Lower lobe of right lung (tissue), 2 donors: ENCODE data around the gene CSMD2. TPM values are rescaled to one million over a fixed set of nuclear protein-coding genes. Genes with fewer than 3 reads are reported as not detected.

ENCODE experiments used
- ATAC-seq, 2 donors: fragments of 200-7000 bp; cut with Tn5 transposase; one replicate each; pipeline ENCODE4 v1.9.1; 2020 to 2022; ENCODE audit warnings: mild to moderate bottlenecking in 2 of 2, moderate library complexity in 2 of 2
- DNase-seq: peaks from one replicate; pipeline ENCODE4 v3.0.0-alpha.2; 2020
- H3K27ac ChIP-seq: fragments of 200-600 bp; one replicate; pipeline ENCODE4 v1.8.0; 2022
- H3K27me3 ChIP-seq: fragments of 200-600 bp; one replicate; pipeline ENCODE4 v1.8.0; 2022; ENCODE audit warnings: low read depth
- H3K36me3 ChIP-seq: fragments of 200-600 bp; one replicate; pipeline ENCODE4 v1.8.0; 2022; ENCODE audit warnings: mild to moderate bottlenecking
- H3K4me1 ChIP-seq: fragments of 200-600 bp; one replicate; pipeline ENCODE4 v1.8.0; 2022
- H3K4me3 ChIP-seq: fragments of 200-600 bp; one replicate; pipeline ENCODE4 v1.8.0; 2022; ENCODE audit warnings: mild to moderate bottlenecking
- H3K9me3 ChIP-seq: fragments of 200-600 bp; one replicate; pipeline ENCODE4 v1.8.0; 2022
- intact Hi-C: fragments of 100-400 bp; cut with DNase I; formaldehyde crosslinking; loops from one replicate; pipeline ENCODE4 v1.11.0; 2022
- total RNA-seq: library from RNA; stranded (reverse); fragmentation: NEBNext Ultra II Directional; extraction: Animal tissue kit (Norgen Biotek cat#: 25700); gene quantifications from one replicate; pipeline ENCODE4 v1.2.1, GENCODE V29; 2021
- TF ChIP-seq, protein P1 (sequence below): fragments of 200-600 bp; IDR thresholded peaks from one replicate; pipeline ENCODE4 v1.8.0; 2022; ENCODE audit warnings: antibody characterized with exemption, mild to moderate bottlenecking
- donor health status: DM: no; HTN: yes; CAD: no; lungs with severe emphysema.

Gene CSMD2
- total RNA-seq, 1 donor from 2014 or later, result 1.1 TPM

DNA sequence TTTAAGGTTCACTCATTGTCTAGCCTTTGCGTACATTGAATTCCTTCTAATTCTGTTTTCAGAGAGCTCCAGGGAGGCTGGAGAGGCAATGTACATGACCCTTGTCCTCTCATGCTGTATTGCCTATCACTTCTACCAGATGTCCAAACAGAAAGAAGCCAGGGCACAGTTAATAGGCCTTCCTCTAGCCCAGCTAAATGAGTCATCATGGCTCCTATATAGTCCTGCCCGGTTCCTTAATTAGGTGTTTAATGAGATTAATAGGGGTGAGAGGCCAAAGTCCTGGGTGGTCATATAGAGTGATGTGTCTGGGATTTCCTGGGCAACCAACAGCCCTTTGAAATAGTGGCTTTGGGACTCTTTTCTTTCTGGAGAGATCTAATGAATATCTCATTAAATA is 616.3 kb downstream of the CSMD2 start:
- Histone ChIP-seq H3K36me3 (no peaks in the 10 kb centered on the region), H3K9me3 (peaks cover 13% of the 10 kb centered on the region), H3K27ac (no peak overlapping the region), H3K4me3 (no peak overlapping the region), H3K27me3 (no peaks in the 10 kb centered on the region), H3K4me1 (no peaks in the 10 kb centered on the region)
- ATAC-seq (no peak), DNase-seq (no peak)
- intact Hi-C loops, result no loop called here
- TF ChIP-seq, protein P1, sequence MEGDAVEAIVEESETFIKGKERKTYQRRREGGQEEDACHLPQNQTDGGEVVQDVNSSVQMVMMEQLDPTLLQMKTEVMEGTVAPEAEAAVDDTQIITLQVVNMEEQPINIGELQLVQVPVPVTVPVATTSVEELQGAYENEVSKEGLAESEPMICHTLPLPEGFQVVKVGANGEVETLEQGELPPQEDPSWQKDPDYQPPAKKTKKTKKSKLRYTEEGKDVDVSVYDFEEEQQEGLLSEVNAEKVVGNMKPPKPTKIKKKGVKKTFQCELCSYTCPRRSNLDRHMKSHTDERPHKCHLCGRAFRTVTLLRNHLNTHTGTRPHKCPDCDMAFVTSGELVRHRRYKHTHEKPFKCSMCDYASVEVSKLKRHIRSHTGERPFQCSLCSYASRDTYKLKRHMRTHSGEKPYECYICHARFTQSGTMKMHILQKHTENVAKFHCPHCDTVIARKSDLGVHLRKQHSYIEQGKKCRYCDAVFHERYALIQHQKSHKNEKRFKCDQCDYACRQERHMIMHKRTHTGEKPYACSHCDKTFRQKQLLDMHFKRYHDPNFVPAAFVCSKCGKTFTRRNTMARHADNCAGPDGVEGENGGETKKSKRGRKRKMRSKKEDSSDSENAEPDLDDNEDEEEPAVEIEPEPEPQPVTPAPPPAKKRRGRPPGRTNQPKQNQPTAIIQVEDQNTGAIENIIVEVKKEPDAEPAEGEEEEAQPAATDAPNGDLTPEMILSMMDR, result no peak

DNA sequence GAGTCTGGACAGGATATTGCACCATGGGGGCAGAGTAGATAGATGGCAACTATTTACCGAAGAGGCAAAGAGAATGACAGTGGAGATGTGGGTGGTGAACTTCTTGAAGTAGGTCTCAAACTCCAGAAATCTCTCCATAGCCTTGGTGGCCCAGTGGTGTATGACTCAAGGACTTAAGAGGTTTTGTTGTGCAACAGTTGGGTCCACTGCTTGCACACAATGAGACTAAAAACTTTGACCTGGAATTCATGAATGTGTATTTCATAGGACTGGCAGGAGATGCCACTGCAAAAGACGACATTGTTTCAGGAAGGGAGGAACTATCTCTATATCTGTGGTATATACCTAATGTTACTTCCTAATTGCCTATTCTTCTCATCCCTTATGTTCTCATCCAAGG is 616.7 kb downstream of the CSMD2 start:
- no peak overlapping the region for H3K27ac ChIP-seq
- no peaks in the 10 kb centered on the region for H3K36me3 ChIP-seq
- no peaks in the 10 kb centered on the region for H3K27me3 ChIP-seq
- TF ChIP-seq, protein P1, result no peak
- H3K4me1 ChIP-seq, result no peaks in the 10 kb centered on the region
- peaks cover 13% of the 10 kb centered on the region for H3K9me3 ChIP-seq
- no peak for ATAC-seq
- DNase-seq, result no peak
- intact Hi-C loops, result no loop called here
- H3K4me3 ChIP-seq, result no peak overlapping the region

DNA sequence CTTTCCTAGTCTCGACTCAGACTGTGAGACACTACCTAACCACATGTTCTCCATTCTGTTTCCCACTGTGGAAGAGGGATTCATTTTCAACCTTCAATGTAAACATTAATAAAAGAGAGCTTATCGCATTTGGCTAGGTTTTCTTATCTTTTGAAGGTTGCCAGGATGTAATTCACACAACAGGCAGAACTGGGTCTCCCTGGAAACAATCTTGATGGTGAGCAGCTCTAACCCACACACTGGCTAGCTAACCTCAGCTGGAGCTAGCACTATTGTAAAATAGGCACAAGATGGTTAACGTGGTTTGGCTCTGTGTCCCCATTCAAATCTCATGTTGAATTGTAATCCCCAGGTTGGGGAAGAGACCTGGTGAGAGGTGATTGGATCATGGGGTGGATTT is 617.5 kb downstream of the CSMD2 start:
- Histone ChIP-seq H3K4me3 (no peak overlapping the region), H3K4me1 (no peaks in the 10 kb centered on the region), H3K36me3 (no peaks in the 10 kb centered on the region), H3K27ac (no peak overlapping the region), H3K9me3 (peaks cover 13% of the 10 kb centered on the region), H3K27me3 (no peaks in the 10 kb centered on the region)
- DNase-seq (no peak), ATAC-seq (no peak)
- intact Hi-C loops, result no loop called here
- TF ChIP-seq, protein P1, result no peak

DNA sequence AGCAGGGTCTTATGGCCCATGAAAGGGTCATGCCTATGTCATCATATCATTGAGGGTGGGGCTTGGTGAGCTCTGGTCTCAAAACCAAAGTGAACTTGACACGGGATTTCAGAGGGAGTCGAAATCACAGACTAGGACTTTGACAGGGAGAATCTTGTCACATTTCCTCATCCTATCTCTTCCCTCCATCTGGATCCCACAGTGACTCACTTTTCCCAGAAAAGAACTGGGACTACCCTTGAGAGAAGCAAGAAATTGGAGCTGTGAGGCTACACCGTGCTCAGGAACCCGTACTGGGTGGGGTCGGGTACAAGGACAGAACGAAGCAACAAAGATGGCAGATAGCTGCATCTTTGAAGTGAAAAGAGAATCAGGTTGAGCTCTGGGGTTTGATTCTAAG is 623.1 kb downstream of the CSMD2 start:
- Histone ChIP-seq H3K27ac (no peak overlapping the region), H3K27me3 (no peaks in the 10 kb centered on the region), H3K9me3 (no peaks in the 10 kb centered on the region), H3K4me3 (no peak overlapping the region), H3K4me1 (no peaks in the 10 kb centered on the region), H3K36me3 (no peaks in the 10 kb centered on the region)
- DNase-seq, result no peak
- TF ChIP-seq, protein P1, result no peak
- ATAC-seq, result no peak
- intact Hi-C loops, result no loop called here

DNA sequence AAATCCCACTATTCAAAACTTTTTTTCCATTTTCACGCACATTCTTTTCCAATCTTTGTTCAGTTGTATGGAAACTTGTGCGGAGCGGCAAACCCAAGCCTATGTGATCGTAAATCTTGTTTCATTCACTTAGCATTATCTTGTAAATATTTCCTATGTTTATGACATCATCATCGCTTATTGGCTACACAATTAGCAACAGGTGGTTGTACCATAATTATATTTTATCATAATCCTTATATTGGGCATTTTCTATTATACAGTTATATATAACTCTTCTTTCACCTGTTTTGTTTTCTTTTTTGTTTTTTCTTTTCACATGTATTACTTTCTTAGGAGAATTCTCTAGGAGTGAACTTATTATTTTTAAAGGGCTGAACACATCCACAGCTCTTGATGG is 627.1 kb downstream of the CSMD2 start:
- H3K27me3 ChIP-seq, result no peaks in the 10 kb centered on the region
- intact Hi-C loops, result no loop called here
- H3K4me1 ChIP-seq, result no peaks in the 10 kb centered on the region
- H3K27ac ChIP-seq, result no peak overlapping the region
- TF ChIP-seq, protein P1, result no peak
- no peak overlapping the region for H3K4me3 ChIP-seq
- no peaks in the 10 kb centered on the region for H3K9me3 ChIP-seq
- DNase-seq (no peak), ATAC-seq (no peak)
- no peaks in the 10 kb centered on the region for H3K36me3 ChIP-seq

DNA sequence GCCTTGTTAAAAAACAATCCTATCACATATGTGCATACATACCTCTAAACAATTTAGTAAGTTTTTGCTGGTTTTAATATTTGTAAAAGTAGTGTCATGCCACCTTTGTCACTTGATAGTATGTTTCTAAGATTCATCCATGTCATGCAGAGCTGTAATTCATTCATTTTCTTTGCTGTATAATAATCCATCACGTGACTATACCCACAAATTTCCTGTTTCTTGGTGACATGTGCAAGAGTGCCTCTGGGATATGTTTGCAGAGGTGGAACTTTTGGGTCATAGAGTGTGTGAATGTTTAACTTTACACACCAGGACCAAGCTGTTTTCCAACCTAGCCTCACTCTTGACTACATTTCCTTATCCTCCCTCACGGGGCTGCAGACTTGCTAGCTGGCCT is 629.7 kb downstream of the CSMD2 start:
- no peak overlapping the region for H3K4me3 ChIP-seq
- DNase-seq (no peak), ATAC-seq (no peak)
- no peaks in the 10 kb centered on the region for H3K9me3 ChIP-seq
- no peak overlapping the region for H3K27ac ChIP-seq
- TF ChIP-seq, protein P1, result no peak
- intact Hi-C loops, result no loop called here
- H3K4me1 ChIP-seq, result no peaks in the 10 kb centered on the region
- no peaks in the 10 kb centered on the region for H3K36me3 ChIP-seq
- H3K27me3 ChIP-seq, result no peaks in the 10 kb centered on the region
